CD4-positive, alpha-beta T cell treated with Interleukin-21 for 1 hour (primary cell): ENCODE measurements around the gene GP1BB.
"Not testable (repeated sequence)": the region's sequence is repeated elsewhere in the genome, so short reads cannot be mapped to it uniquely, and the experiment has no call there.

Source experiments
- DNase-seq: peaks from one replicate; pipeline ENCODE4 v3.0.0-alpha.2; 2020

GP1BB gene

GRCh38 chr22:19693981-19694670 lies 29.2 kb upstream of the GP1BB start:
- DNase-seq = no peak

GRCh38 chr22:19694696-19695095 lies 28.6 kb upstream of the GP1BB start:
- no peak for DNase-seq

DNA sequence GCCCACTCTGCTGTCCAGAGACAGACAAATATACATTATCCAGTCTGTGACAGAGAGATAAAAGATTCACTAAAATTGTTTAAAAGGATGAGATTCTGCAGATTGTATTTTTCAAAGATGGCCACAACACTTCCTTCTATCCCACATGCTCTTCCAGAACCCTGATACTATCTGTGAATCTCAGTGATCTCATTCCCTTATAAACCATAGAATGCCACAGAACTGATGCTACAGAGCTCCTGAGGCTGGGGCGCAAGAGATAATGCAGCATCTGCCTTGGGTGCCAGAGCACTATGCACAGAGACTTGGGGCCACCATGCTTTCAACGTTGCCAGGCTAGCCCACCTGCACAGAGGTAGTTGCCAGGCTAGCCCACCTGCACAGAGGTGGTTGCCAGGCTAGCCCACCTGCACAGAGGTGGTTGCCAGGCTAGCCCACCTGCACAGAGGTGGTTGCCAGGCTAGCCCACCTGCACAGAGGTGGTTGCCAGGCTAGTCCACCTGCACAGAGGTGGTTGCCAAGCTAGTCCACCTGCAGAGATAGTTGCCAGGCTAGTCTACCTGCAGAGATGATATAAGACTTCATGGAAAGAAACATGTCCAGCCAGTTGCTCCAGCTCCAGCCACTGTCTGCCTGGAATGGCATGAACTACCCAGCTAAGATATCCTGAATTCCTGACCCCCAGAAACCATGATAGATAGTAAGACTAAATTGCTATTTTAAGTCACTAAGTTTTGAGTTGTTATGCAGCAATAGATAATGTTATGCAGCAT lies 26.6 kb upstream of the GP1BB start:
- DNase-seq = no peak

GRCh38 chr22:19697871-19698270 lies 25.5 kb upstream of the GP1BB start:
- not testable (repeated sequence) for DNase-seq

- no peak for DNase-seq
Observed at GRCh38 chr22:19700790-19701419, 22.4 kb upstream of the GP1BB start.

GRCh38 chr22:19701420-19702145 lies 21.8 kb upstream of the GP1BB start:
- no peak for DNase-seq

- DNase-seq = no peak
Observed at GRCh38 chr22:19703869-19704268, 19.5 kb upstream of the GP1BB start.

DNA sequence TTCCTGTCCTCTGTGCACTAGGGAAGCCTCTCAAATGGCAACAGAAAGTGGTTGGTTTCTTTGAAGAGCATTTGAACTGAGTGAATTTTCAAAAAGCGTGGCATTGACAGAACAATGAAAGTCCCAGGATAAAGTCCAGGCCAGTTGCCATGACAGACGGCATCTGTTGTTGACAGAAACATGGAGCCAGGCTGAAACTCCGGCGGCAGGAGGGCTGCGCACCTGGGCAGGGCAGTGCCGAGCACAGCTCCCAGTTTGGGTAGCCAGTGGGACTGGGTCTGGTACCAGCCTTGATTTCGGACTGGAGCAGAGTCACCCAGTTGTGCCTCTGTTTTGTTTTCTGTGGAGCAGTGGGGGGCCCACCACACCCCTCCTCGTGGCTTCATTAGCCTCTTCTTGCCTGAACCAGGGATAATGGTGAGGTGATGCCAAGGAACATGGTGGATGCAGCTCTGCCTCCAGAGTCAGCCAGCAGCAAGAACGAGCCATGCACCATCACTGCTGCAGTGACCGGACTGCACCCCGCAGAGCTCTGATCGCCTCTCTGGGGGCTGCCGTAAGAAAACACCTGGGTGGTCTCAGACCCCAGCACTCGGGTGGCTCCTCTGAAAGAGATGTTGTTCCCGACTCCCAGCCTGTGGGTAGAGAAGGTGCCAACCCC lies 18.9 kb upstream of the GP1BB start:
- no peak for DNase-seq

- no peak for DNase-seq
Observed at GRCh38 chr22:19705181-19705934, 18.0 kb upstream of the GP1BB start.

GRCh38 chr22:19706661-19707151 lies 16.6 kb upstream of the GP1BB start:
- DNase-seq = no peak

DNA sequence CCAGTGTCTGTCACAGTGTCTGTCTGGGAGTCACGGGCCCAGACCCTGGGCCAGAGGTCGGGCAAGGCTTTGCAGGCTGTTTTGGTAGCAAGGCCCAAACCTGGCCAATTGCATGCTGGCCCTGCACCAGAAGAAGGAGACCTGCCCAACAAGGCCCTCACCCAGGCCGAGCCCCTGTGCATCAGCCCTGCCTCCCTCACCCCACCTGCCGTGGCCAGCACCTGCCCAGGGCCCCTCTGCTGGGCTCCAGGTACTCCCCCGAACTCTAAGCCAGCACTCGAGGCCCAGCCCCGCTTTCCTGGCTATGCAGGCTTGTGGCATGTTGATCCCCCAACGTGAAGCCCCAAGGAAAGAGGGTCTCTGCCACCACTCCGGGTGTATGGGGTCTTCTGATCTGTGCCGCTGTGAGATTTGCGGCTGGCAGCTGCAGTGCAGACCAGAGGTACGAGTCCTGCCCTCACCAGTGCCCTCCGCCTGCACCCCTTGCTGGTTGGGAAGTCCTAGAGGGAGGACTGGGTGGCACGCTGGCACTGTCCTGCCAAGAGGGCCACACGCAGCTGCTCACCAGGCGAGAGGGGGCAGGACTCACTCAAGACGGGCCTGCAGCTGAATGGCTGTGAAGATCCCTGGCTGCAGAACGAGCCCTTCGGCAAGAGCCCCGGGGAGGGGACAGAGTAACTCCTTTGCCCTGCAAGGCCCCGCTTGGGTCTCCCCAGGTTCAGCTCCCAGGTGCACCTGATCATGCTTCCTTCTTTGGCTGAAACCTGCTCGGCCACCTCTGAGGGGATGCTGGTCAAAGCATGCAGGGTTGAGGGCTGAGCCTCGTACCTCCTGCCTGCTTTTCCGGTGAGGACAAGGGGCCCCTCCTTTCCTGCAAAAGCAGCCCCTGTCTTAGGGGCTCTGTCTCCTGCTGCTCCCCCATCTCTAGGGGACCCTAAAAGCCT lies 15.7 kb upstream of the GP1BB start:
- no peak for DNase-seq

DNA sequence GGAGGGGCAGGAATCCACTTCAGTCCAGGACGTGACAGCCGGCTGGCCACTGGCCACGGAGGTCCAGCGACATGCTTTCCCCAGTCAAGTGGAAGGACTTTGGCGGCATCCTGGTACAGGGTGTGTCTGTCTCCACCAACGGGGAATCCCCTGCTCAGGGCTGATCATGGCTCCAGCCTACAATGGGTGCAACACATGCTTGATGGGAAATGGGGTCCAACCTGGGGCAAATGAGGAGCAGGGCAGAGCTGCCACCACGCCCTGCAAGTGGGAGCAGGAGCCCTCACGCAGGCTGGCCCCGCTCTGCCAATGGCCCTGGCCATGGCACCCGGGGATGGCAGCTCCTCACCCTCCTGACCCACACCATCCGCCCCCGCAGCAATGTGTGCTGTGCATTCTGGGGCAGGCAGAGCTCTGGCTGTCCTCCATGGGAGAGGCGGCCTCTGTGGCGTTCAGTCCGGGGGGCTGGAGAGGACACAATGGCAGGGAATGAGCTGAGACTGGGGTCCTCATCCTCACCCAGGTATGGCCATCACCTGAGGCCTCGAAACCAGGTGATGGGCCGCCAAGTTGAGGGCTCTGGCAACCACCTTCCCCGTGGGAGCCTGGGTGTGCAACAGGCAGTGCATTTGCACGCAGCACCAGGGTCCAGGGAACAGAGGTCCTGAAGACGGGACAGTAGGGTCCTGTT lies 14.9 kb upstream of the GP1BB start:
- no peak for DNase-seq

GRCh38 chr22:19709063-19709769 lies 14.1 kb upstream of the GP1BB start:
- DNase-seq = no peak

- no peak for DNase-seq
Observed at GRCh38 chr22:19710020-19710768, 13.1 kb upstream of the GP1BB start.

GRCh38 chr22:19710769-19711106 lies 12.6 kb upstream of the GP1BB start:
- no peak for DNase-seq

DNA sequence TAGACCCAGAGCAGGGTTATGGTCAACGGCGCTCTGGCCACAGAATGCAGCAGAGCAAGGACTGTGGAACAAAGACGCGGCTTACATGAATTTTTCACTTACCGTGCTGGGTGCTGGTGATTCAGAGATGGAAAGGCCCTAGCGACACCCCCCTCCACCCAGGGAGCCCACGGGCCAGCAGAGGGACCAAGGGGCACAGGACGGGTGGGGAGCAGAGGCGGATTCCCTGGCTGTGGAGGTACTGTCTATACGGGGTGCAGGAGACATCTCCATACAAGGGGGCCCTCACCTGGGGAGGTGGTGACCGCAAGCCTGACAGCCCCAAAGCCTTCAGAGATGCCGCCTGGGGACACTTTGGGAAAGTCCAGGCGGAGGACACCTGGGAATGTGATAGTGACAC lies 10.1 kb upstream of the GP1BB start:
- no peak for DNase-seq

- no peak for DNase-seq
Observed at GRCh38 chr22:19713650-19714311, 9.6 kb upstream of the GP1BB start.
